GM20431 (cell line): ENCODE data around the gene TAPBP.

Source experiments
- in situ Hi-C: fragments of 300-500 bp; cut with MseI, MboI; formaldehyde crosslinking; loops from one replicate; pipeline ENCODE4 v1.15.0; 2020; ENCODE audit warnings: low sequenced_read_pairs; ENCODE audit not compliant: unreplicated experiment

Gene TAPBP

DNA sequence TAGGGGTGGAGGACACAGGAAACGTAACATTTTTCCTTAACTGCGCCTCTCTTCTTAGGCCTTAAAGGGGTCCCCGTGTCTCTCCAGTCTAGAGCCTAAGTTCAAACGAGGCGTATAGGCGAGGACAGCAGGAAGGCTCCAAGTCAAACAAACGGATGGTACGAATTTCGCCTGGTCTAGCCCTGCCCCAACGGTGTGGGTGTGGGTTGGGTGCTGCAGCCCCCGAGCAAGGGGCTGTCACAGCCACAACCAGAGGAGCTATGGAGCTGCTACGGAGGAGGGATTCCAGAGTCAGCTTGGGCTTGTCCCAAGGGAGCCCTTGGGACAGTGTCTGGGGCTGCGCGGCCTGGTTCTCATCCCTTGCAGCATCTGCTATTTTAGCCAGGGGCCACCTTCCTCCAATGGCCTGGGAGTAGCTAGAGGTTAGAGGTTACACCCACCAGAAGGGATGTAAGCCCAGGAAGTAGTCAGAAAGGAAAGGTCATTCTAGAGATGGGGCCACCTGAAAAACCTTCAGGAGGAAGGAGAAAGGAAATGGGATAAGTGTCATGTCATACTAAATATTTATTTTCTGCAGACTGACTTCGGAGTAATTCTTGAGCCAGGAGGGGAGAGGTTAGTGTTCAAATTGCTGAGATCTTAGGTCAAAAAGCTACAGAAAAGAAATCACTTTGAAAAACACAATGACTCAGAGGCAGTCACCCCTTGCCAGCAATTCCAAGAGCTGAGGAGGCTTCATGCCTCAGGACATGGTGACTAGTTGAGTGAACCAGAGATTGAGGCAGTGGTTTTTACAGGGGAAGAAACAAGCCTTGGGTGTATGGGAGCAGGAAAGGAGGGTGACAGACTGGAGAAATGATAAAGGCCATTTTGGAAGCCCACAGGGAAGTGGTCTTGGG, 63.9 kb downstream of the TAPBP start:
- in situ Hi-C loops: loop anchor here (10.0 kb wide), 1 partner anchor 85 kb away; no protein-coding TSS in a partner anchor
